ENCODE data around the gene TTLL13.
"Not testable (repeated sequence)": the region's sequence is repeated elsewhere in the genome, so short reads cannot be mapped to it uniquely, and the experiment has no call there.

The TTLL13 gene

GRCh38 chr15:90234096-90234988, 15.0 kb upstream of the TTLL13 start, which contains the start of gene GDPGP1:
GDPGP1 (plus strand) TSS chr15:90234209; CDS start chr15:90240909, 6,700 bp downstream.
- peak in 1 of 2 experiments; percentile 97 for DNase-seq

DNA sequence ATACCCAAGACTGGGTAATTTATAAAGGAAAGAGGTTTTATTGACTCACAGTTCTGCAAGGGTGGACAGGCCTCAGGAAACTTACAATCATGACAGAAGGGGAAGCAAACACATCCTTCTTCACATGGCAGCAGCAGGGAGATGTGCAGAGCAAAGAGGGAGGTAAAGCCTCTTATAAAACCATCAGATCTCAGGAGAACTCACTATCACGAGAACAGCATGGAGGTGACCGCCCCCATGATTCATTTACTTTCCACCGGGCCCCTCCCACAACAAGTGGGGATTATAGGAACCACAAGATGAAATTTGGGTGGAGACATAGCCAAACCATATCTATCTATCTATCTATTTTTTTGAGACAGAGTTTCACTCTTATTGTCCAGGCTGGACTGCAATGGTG, 10.0 kb upstream of the TTLL13 start:
- no peak for DNase-seq

DNA sequence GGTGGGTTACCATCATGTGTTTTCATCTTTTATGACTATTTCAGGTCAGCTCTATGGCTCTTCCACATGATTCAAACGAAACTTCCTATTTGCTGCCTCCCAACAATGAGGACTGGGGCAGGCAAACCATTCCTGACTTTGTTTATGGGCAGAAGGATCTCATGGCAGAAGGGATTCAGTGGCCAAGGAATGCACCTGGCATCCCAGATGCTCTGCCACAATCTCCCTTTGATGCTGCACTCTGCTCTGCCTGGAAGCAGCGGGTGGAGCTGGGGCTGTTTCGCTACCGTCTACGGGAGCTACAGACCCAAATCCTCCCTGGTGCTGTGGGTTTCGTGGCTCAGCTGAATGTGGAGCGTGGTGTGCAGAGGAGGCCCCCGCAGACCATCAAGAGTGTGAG, 8.5 kb upstream of the TTLL13 start:
- no peak for DNase-seq

GRCh38 chr15:90241343-90242192, 7.8 kb upstream of the TTLL13 start:
- DNase-seq, result no peak

DNA sequence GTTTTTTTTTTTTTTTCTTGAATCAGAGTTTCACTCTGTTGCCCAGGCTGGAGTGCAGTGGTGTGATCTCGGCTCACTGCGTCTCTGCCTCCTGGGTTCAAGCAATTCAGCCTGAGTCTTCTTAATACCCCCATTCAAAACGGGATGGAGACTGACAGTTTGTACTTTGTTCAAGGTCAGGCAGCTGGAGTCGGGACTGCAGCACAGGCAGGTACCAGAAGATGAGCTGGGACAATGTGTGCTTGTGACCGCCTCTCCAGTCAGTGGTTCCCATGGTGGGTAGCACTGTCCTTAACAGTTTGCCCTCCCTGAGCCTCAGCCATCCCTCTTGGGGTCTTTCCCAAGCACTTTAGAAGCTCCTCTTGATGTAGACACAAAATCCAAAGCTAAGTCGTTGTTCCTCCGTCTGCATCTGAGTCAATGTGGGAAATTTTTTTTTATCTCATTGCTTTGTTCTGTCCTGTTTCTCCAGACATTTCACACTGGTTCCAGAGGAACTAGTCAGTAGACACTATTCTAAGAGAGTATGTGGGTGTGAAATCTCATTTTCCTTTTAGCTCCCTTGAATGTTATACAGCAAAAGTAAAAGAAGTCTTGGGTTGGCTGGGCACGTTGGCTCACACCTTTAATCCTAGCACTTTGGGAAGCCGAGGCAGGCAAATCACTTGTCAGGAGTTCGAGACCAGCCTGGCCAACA, 5.3 kb upstream of the TTLL13 start:
- DNase-seq, result no peak

GRCh38 chr15:90248789-90249202, 560 bp upstream of the TTLL13 start:
- DNase-seq, result no peak

- DNase-seq, result no peak
These were observed 8.4 kb downstream of the TTLL13 start for GRCh38 chr15:90257776-90258175.

DNA sequence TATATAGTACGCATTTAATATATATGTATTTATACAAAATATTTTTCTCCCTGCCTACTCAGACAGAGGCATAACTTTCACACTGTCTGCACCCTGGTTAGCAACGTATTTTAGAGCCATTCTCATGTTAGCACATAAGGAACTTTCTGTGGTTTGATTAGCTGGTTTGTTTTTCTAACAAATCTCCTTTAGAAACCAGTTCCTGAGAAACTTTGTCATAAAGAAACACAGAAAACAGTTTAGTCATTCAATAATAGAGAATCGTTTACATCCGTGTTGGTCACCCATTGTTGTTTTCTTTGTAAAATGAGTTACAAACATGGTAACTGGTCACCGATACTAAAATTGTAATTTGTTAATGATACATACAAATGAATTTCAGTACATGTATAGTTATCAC, 10.2 kb downstream of the TTLL13 start:
- no peak for DNase-seq

- DNase-seq, result not testable (repeated sequence)
These were observed 11.4 kb downstream of the TTLL13 start for GRCh38 chr15:90260731-90261130.

DNA sequence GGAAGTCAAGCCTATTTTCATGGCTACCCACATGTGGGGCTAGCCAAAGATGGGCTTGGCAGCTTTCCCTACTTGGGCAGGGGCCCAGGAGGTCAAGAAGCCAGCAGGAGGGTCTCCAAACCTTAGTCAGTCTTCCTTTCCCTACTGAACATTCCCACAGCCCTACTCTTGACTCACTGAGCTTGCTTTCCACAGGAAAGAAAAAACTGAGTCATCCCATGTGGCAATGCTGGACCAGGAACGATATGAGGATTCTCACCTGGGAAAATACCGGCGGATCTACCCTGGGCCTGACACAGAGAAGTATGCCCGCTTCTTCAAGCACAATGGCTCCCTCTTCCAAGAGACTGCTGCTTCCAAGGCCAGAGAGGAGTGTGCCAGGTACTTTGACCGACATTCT, 12.5 kb downstream of the TTLL13 start:
- no peak for DNase-seq

GRCh38 chr15:90262426-90262825, 13.1 kb downstream of the TTLL13 start:
- no peak for DNase-seq

DNA sequence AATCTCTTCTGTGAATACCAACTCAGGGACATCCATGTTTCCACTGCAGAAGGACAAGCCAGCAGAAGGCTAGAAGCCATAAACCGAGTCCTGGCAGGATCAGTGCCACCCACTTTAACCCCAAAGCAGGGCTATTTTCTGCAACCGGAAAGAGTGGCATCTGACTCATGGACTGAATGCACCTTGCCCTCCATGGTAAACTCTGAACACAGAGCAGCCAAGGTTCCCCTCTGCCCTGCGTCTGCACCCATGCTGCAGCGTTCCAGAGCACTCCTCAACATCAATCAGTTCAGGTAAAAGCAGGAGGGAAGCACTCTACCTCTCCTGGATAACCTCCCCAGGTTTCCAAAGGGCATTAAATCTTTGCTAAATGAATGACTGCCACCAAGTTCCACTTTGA, 15.3 kb downstream of the TTLL13 start:
- DNase-seq, result no peak

- DNase-seq, result peak; percentile 74 to 76
These were observed 16.1 kb downstream of the TTLL13 start, which contains the start of gene NGRN for GRCh38 chr15:90265271-90266060. NGRN (plus strand) TSS chr15:90265672; CDS start chr15:90265713, 41 bp downstream.

DNA sequence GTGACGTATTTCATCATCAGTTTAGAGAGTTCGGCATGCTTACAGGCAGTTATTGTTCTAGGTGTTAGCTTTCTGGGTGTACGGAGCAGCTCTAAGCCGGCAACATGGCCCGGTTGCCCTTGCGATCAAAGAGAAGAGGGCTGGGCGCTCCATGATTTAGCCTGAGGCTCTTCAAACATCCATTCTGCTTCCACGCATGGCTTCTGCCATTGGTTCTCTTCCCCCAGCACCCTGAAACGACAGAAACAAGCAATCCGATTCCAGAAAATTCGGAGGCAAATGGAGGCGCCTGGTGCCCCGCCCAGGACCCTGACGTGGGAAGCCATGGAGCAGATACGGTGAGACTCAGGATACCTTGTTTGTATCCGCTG, 16.7 kb downstream of the TTLL13 start:
- peak in 1 of 2 experiments; percentile 30 for DNase-seq

DNA sequence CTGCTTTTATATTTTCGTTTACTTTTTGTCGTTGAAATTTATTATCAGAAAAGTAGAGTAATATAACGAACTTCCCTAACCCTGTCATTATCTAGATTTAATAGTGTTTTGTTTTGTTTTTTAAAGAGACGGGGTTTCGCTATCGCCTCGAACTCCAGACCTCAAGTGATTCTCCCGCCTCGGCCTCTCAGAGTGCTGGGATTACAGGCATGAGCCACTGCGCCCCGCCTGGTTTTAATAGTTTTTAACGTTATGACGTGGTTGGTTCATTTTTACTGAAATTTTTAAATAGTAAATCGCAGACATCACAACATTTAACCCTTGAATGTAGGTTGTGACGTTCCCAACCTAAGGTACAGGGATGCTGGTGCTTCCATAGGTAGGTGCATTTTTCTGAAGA, 17.1 kb downstream of the TTLL13 start:
- no peak for DNase-seq

- DNase-seq, result no peak
These were observed 19.1 kb downstream of the TTLL13 start for GRCh38 chr15:90268415-90268814.

DNA sequence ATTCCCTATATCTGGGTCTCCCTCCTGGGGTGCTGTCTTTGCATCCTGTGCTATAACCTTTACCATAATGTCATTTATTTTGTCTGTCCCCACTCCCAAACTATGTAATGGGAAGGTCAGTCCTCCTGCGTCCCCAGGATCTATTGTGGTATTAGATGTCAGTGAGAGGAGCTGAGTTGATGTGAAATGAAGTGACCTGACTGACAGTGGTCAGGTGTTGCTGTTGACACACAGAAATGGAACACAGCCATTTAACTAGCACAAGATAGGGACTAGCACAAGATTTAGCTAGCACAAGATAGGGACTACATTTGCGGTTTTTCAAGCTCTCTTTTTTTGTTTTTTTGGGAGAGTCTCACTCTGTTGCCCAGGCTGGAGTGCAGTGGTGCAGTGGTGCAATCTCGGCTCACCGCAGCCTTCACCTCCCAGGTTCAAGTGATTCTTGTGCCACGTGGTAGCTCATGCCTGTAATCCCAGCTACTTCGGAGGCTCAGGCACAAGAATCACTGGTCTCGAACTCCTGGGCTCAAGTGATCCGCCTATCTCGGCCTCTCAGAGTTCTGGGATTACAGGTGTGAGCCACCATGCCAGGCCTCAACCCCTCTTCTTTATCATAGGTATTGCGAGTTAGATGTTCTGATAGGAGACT, 21.3 kb downstream of the TTLL13 start:
- DNase-seq, result no peak

DNA sequence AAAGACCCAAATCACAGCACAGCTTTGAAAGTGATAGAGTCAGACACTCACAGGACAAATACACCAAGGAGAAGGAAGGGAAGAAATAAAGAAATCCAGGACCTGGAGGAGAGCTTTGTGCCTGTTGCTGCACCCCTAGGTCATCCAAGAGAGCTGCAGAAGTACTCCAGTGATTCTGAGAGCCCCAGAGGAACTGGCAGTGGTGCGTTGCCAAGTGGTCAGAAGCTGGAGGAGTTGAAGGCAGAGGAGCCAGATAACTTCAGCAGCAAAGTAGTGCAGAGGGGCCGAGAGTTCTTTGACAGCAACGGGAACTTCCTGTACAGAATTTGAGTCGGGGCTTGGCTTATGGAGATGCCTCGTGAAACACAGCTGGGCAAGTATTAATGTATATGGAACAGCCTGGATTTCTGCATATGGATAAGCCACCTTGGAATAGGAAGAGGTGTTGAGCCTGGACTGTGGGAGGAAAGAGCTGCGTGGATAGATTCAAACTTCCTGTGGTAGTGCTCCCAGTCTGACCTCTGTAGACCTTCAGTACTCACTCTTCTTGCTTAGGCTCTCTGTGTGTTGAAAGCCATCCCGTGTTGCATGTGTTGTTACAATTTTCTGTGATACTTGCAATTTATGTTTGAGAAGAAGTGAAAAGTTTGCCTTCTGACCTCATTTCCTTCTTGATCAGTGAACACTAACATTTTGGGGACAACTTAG, 22.3 kb downstream of the TTLL13 start:
- DNase-seq, result no peak

- DNase-seq, result not testable (repeated sequence)
These were observed 29.1 kb downstream of the TTLL13 start for GRCh38 chr15:90278467-90278866.

DNA sequence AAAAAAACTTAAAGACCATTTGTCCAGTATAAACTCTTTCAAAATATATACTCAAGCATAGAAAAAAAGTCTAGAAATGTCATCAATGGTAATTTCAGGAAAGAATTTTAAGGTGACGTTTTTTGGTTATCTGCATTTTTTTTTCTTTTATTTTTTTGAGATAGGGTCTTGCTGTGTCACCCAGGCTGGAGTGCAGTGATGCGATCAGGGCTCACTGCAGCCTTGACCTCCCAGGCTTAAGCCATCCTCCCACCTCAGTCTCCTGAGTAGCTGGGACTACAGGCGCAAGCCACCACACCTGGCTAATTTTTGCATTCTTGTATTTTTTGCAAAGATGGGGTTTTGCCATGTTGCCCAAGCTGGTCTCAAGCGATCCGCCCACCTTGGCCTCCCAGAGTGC, 31.4 kb downstream of the TTLL13 start:
- not testable (repeated sequence) for DNase-seq

DNA sequence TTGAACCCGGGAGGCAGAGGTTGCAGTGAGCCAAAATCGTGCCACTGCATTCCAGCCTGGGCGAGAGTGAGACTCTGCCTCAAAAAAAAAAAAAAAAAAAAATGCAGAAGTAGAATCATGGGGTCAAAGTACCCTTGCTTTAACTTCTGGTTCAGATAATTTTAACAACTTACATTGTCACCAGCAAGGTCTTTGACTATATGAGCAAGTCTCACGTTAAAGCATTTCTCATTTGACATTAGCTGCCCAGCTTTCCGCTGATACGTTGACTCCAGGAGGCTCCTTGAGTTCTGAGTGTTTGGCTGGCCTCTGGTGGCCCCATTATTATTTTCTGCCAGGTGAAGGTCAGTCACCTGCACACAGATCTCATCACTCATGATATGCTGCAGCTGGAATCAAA, 32.3 kb downstream of the TTLL13 start:
- DNase-seq, result not testable (repeated sequence)

All from NCI-H446 (cell line).